Mesenchymal stem cell (in vitro differentiated cells and primary cell): Measurements from ENCODE around the gene NFS1.

ENCODE experiments used
- DNase-seq: peaks from one replicate; pipeline ENCODE4 v3.0.0-alpha.2; 2013
- H2AFZ ChIP-seq: one replicate; pipeline ENCODE4 v1.6.1; 2013; ENCODE audit warnings: low read depth, mild to moderate bottlenecking, control low read depth, inconsistent platforms, low read length, moderate library complexity
- H2AK5ac ChIP-seq: 2 replicates; pipeline ENCODE4 v1.6.1; 2013; ENCODE audit warnings: low read length, moderate library complexity, mild to moderate bottlenecking, inconsistent platforms; ENCODE audit not compliant: severe bottlenecking
- H2BK120ac ChIP-seq: one replicate; pipeline ENCODE4 v1.6.1; 2013; ENCODE audit warnings: low read depth, mild to moderate bottlenecking, inconsistent platforms, low read length, moderate library complexity
- H2BK12ac ChIP-seq, 2 experiments: one replicate each; pipeline ENCODE4 v1.6.1; 2013; ENCODE audit warnings: inconsistent platforms in 2 of 2, low read length in 2 of 2, mild to moderate bottlenecking in 2 of 2, moderate library complexity in 2 of 2, control low read depth in 1 of 2
- H2BK15ac ChIP-seq: one replicate; pipeline ENCODE4 v1.6.1; 2013; ENCODE audit warnings: mild to moderate bottlenecking, low read depth, inconsistent platforms; ENCODE audit not compliant: poor library complexity, severe bottlenecking
- H2BK5ac ChIP-seq: 2 replicates; pipeline ENCODE4 v1.6.1; 2013; ENCODE audit warnings: low read depth, mild to moderate bottlenecking, low read length, control low read depth, inconsistent platforms; ENCODE audit not compliant: poor library complexity, severe bottlenecking
- H3K14ac ChIP-seq, 2 experiments: one replicate each; pipeline ENCODE4 v1.6.1; 2013; ENCODE audit warnings: inconsistent platforms in 2 of 2, low read length in 2 of 2, control low read depth in 1 of 2, mild to moderate bottlenecking in 1 of 2, moderate library complexity in 1 of 2
- H3K18ac ChIP-seq, 2 experiments: one replicate each; pipeline ENCODE4 v1.6.1; 2013; ENCODE audit warnings: inconsistent platforms in 2 of 2, low read length in 2 of 2, control low read depth in 1 of 2, low read depth in 1 of 2, mild to moderate bottlenecking in 1 of 2
- H3K23ac ChIP-seq, 2 experiments: one replicate each; pipeline ENCODE4 v1.6.1; 2013; ENCODE audit warnings: inconsistent platforms in 2 of 2, low read length in 2 of 2, mild to moderate bottlenecking in 2 of 2, moderate library complexity in 2 of 2, control low read depth in 1 of 2
- H3K27ac ChIP-seq: 2 replicates; pipeline ENCODE4 v1.5.1; 2013; ENCODE audit warnings: mild to moderate bottlenecking, moderate library complexity, low read length, control low read depth, inconsistent platforms; ENCODE audit not compliant: poor library complexity, severe bottlenecking
- H3K27me3 ChIP-seq, 2 experiments: 2 replicates each; pipeline versions ENCODE4 v1.6.1 to v1.7.0; 2013; ENCODE audit warnings: low read length in 2 of 2, mild to moderate bottlenecking in 2 of 2, moderate library complexity in 2 of 2, control low read depth in 1 of 2, inconsistent platforms in 1 of 2; ENCODE audit not compliant: control insufficient read depth in 1 of 2, insufficient read depth in 1 of 2
- H3K36me3 ChIP-seq, 2 experiments: 2 replicates each; pipeline versions ENCODE4 v1.6.1 to v1.7.0; 2013; ENCODE audit warnings: low read length in 2 of 2, control low read depth in 1 of 2, inconsistent platforms in 1 of 2, low read depth in 1 of 2, mild to moderate bottlenecking in 1 of 2; ENCODE audit not compliant: insufficient read depth in 2 of 2, control insufficient read depth in 1 of 2
- H3K4ac ChIP-seq, 2 experiments: one replicate each; pipeline ENCODE4 v1.6.1; 2013; ENCODE audit warnings: inconsistent platforms in 2 of 2, low read length in 2 of 2, mild to moderate bottlenecking in 2 of 2, moderate library complexity in 2 of 2, control low read depth in 1 of 2, low read depth in 1 of 2
- H3K4me1 ChIP-seq: 2 replicates; pipeline ENCODE4 v1.6.1; 2013; ENCODE audit warnings: low read depth, low read length, control low read depth; ENCODE audit not compliant: control insufficient read depth, insufficient read depth
- H3K4me2 ChIP-seq: 2 replicates; pipeline ENCODE4 v1.6.1; 2013; ENCODE audit warnings: low read length, mild to moderate bottlenecking, inconsistent platforms; ENCODE audit not compliant: poor library complexity, severe bottlenecking
- H3K4me3 ChIP-seq, 2 experiments: 2 replicates each; pipeline versions ENCODE4 v1.5.1 to v1.7.0; 2013; ENCODE audit warnings: low read length in 2 of 2, mild to moderate bottlenecking in 2 of 2, control low read depth in 1 of 2, low read depth in 1 of 2; ENCODE audit not compliant: insufficient read depth in 1 of 2
- H3K79me1 ChIP-seq: replicated peaks from 2 replicates; pipeline ENCODE4 v1.6.1; 2013; ENCODE audit warnings: mild to moderate bottlenecking, control low read depth, low read length, inconsistent platforms; ENCODE audit not compliant: poor library complexity, severe bottlenecking
- H3K9ac ChIP-seq: 2 replicates; pipeline ENCODE4 v1.7.0; 2013; ENCODE audit warnings: mild to moderate bottlenecking, low read length, moderate library complexity
- H3K9me3 ChIP-seq: 2 replicates; pipeline ENCODE4 v1.7.0; 2013; ENCODE audit warnings: mild to moderate bottlenecking, low read length; ENCODE audit not compliant: control insufficient read depth
- H4K8ac ChIP-seq: one replicate; pipeline ENCODE4 v1.6.1; 2013; ENCODE audit warnings: inconsistent platforms, mild to moderate bottlenecking, low read length, moderate library complexity
- H4K91ac ChIP-seq: one replicate; pipeline ENCODE4 v1.6.1; 2013; ENCODE audit warnings: mild to moderate bottlenecking, low read length, inconsistent platforms
- WGBS: methylation state at CpG from one replicate; pipeline ENCODE4 v1.1.7; 2013; ENCODE audit warnings: mixed read lengths; 5-methylcytosine and 5-hydroxymethylcytosine counted together

Gene NFS1

GRCh38 chr20:35627121-35627520 lies 72.0 kb downstream of the NFS1 start:
- 98% methylated on average over 8 of the region's 8 CpGs for WGBS
- Histone ChIP-seq H3K79me1 (peaks cover 22% of the 10 kb centered on the region), H3K9me3 (no peaks in the 10 kb centered on the region), H3K4me2 (no peak overlapping the region), H3K27me3 (no peaks in the 10 kb centered on the region), H3K18ac (no peak overlapping the region), H3K27ac (no peak overlapping the region), H3K23ac (no peak overlapping the region), H2AFZ (no peak overlapping the region), H4K8ac (no peak overlapping the region), H2BK5ac (no peak overlapping the region), H4K91ac (no peak overlapping the region), H3K14ac (no peak overlapping the region), H2BK120ac (no peak overlapping the region), H3K4me1 (peaks cover 2% of the 10 kb centered on the region), H2BK15ac (no peak overlapping the region), H2BK12ac (no peak overlapping the region), H3K4ac (no peak overlapping the region), H3K4me3 (no peak overlapping the region), H3K9ac (no peak overlapping the region), H3K36me3 (peaks cover 42 to 70% of the 10 kb centered on the region in 2 experiments), H2AK5ac (no peak overlapping the region)
- DNase-seq = no peak

GRCh38 chr20:35626386-35627001 lies 72.7 kb downstream of the NFS1 start:
- no peak overlapping the region for H4K91ac ChIP-seq
- DNase-seq = no peak
- H3K14ac ChIP-seq = no peak overlapping the region
- no peak overlapping the region for H2BK12ac ChIP-seq
- H4K8ac ChIP-seq = no peak overlapping the region
- H3K36me3 ChIP-seq = peaks cover 37 to 70% of the 10 kb centered on the region in 2 experiments
- H3K18ac ChIP-seq = no peak overlapping the region
- H3K4me1 ChIP-seq = peaks cover 2% of the 10 kb centered on the region
- H3K27me3 ChIP-seq = no peaks in the 10 kb centered on the region
- no peak overlapping the region for H2BK120ac ChIP-seq
- no peak overlapping the region for H2BK15ac ChIP-seq
- H3K4me2 ChIP-seq = no peak overlapping the region
- no peak overlapping the region for H3K9ac ChIP-seq
- no peak overlapping the region for H2AFZ ChIP-seq
- H3K23ac ChIP-seq = no peak overlapping the region
- no peak overlapping the region for H3K27ac ChIP-seq
- H3K9me3 ChIP-seq = no peaks in the 10 kb centered on the region
- 96% methylated on average over 13 of the region's 13 CpGs for WGBS
- H3K4me3 ChIP-seq = no peak overlapping the region
- H2AK5ac ChIP-seq = no peak overlapping the region
- H3K4ac ChIP-seq = no peak overlapping the region
- peaks cover 17% of the 10 kb centered on the region for H3K79me1 ChIP-seq
- no peak overlapping the region for H2BK5ac ChIP-seq

- Histone ChIP-seq H3K18ac (no peak overlapping the region), H3K4me2 (no peak overlapping the region), H2BK120ac (no peak overlapping the region), H3K4me3 (no peak overlapping the region), H3K9ac (no peak overlapping the region), H3K4me1 (no peaks in the 10 kb centered on the region), H2BK15ac (no peak overlapping the region), H4K8ac (no peak overlapping the region), H3K79me1 (peaks cover 14% of the 10 kb centered on the region), H3K36me3 (peaks cover 36 to 70% of the 10 kb centered on the region in 2 experiments), H3K14ac (no peak overlapping the region), H4K91ac (no peak overlapping the region), H2AK5ac (no peak overlapping the region), H3K9me3 (no peaks in the 10 kb centered on the region), H3K27me3 (no peaks in the 10 kb centered on the region), H2BK5ac (no peak overlapping the region), H3K4ac (no peak overlapping the region), H2AFZ (no peak overlapping the region), H3K23ac (no peak overlapping the region), H2BK12ac (no peak overlapping the region), H3K27ac (no peak overlapping the region)
- no peak for DNase-seq
- 100% methylated on average over 5 of the region's 6 CpGs for WGBS
Measured at GRCh38 chr20:35625584-35626385, 73.4 kb downstream of the NFS1 start.

- Histone ChIP-seq H3K4me1 (peaks cover 24% of the 10 kb centered on the region), H3K23ac (no peak overlapping the region), H3K27me3 (no peaks in the 10 kb centered on the region)
Measured at GRCh38 chr20:35621560-35621946, 77.6 kb downstream of the NFS1 start.

More at GRCh38 chr20:35621560-35621946, 77.6 kb downstream of the NFS1 start:
- Histone ChIP-seq H3K36me3 (peaks cover 20 to 32% of the 10 kb centered on the region in 2 experiments), H3K4ac (no peak overlapping the region), H3K4me3 (no peak overlapping the region), H3K27ac (no peak overlapping the region), H3K79me1 (peaks cover 14% of the 10 kb centered on the region), H2AFZ (no peak overlapping the region), H4K8ac (no peak overlapping the region), H2BK5ac (no peak overlapping the region), H3K14ac (no peak overlapping the region), H4K91ac (no peak overlapping the region), H2BK120ac (no peak overlapping the region), H3K9me3 (no peaks in the 10 kb centered on the region), H2BK12ac (no peak overlapping the region), H2BK15ac (no peak overlapping the region), H3K9ac (no peak overlapping the region), H3K18ac (no peak overlapping the region), H3K4me2 (no peak overlapping the region), H2AK5ac (no peak overlapping the region)
- no peak for DNase-seq
- no CpG with 5 or more reads among the region's 2 CpGs for WGBS
